Naive thymus-derived CD4-positive, alpha-beta T cell (primary cell): Measurements from ENCODE around the gene DOCK3. TPM values are rescaled to one million over a fixed set of nuclear protein-coding genes. Genes with fewer than 3 reads are reported as not detected.
"Not testable (repeated sequence)": the region's sequence is repeated elsewhere in the genome, so short reads cannot be mapped to it uniquely, and the experiment has no call there.

ENCODE experiments used
- ATAC-seq: fragments of 150-1000 bp; cut with Tn5 transposase; 2 replicates; pipeline ENCODE4 v1.10.0; 2021; ENCODE audit warnings: mild to moderate bottlenecking, moderate library complexity
- CTCF ChIA-PET: fragments of 350-600 bp; sonication (Branson Sonifier 250); formaldehyde crosslinking; loops from one replicate; lab custom pipeline; 2021; ENCODE audit warnings: antibody characterized with exemption; lab: Charles Lee
- POLR2A ChIA-PET: fragments of 350-600 bp; sonication (Branson Sonifier 250); formaldehyde crosslinking; loops from one replicate; lab custom pipeline; 2021; ENCODE audit warnings: antibody characterized with exemption, inconsistent platforms; lab: Charles Lee
- DNase-seq, 9 donors: peaks; one replicate each; pipeline versions ENCODE4 v3.0.0 to v3.0.0-alpha.2; 2020 to 2022; ENCODE audit warnings: mixed read lengths in 1 of 9
- H3K27ac ChIP-seq: one replicate; pipeline ENCODE4 v1.7.0; 2013; ENCODE audit warnings: mild to moderate bottlenecking, low read depth, low read length, moderate library complexity
- H3K27me3 ChIP-seq, 2 donors: one replicate each; pipeline ENCODE4 v1.7.0; 2013; ENCODE audit warnings: low read length in 2 of 2, mild to moderate bottlenecking in 2 of 2, moderate library complexity in 2 of 2; ENCODE audit not compliant: control insufficient read depth in 2 of 2, insufficient read depth in 2 of 2
- H3K36me3 ChIP-seq, 3 experiments: 1 replicate in 2 of 3; 2 replicates in 1 of 3; pipeline ENCODE4 v1.7.0; 2013; ENCODE audit warnings: low read length in 3 of 3, mild to moderate bottlenecking in 3 of 3, moderate library complexity in 1 of 3; ENCODE audit not compliant: insufficient read depth in 3 of 3, control insufficient read depth in 2 of 3
- H3K4me1 ChIP-seq, 2 donors: one replicate each; pipeline ENCODE4 v1.7.0; 2013; ENCODE audit warnings: low read length in 2 of 2, mild to moderate bottlenecking in 2 of 2, moderate library complexity in 1 of 2; ENCODE audit not compliant: control insufficient read depth in 2 of 2, insufficient read depth in 2 of 2
- H3K4me3 ChIP-seq: 2 replicates; pipeline ENCODE4 v1.7.0; 2013; ENCODE audit warnings: mild to moderate bottlenecking, low read length
- H3K9me3 ChIP-seq, 3 experiments: 1 replicate in 2 of 3; 2 replicates in 1 of 3; pipeline ENCODE4 v1.7.0; 2013; ENCODE audit warnings: low read length in 3 of 3; ENCODE audit not compliant: control insufficient read depth in 2 of 3
- H3K27ac Mint-ChIP-seq, 9 donors: one replicate each; pipeline ENCODE4 v1.8.0; 2020 to 2022; ENCODE audit warnings: mixed read lengths in 9 of 9, mild to moderate bottlenecking in 8 of 9, moderate library complexity in 5 of 9, inconsistent platforms in 2 of 9
- H3K27me3 Mint-ChIP-seq, 5 donors: one replicate each; pipeline ENCODE4 v1.8.0; 2021 to 2022; ENCODE audit warnings: mixed read lengths in 5 of 5, mild to moderate bottlenecking in 1 of 5
- H3K36me3 Mint-ChIP-seq, 5 donors: one replicate each; pipeline ENCODE4 v1.8.0; 2020 to 2022; ENCODE audit warnings: mixed read lengths in 5 of 5, mild to moderate bottlenecking in 3 of 5, inconsistent platforms in 1 of 5
- H3K4me1 Mint-ChIP-seq, 7 donors: one replicate each; pipeline ENCODE4 v1.8.0; 2020 to 2022; ENCODE audit warnings: mixed read lengths in 7 of 7, mild to moderate bottlenecking in 3 of 7, inconsistent platforms in 1 of 7
- H3K4me3 Mint-ChIP-seq, 10 donors: one replicate each; pipeline ENCODE4 v1.8.0; 2020 to 2022; ENCODE audit warnings: mild to moderate bottlenecking in 10 of 10, mixed read lengths in 10 of 10, moderate library complexity in 6 of 10, inconsistent platforms in 2 of 10
- H3K9me3 Mint-ChIP-seq, 11 donors: one replicate each; pipeline ENCODE4 v1.8.0; 2020 to 2022; ENCODE audit warnings: mixed read lengths in 11 of 11, mild to moderate bottlenecking in 4 of 11, inconsistent platforms in 1 of 11, moderate library complexity in 1 of 11
- intact Hi-C, 2 donors: fragments of 100-400 bp; cut with micrococcal nuclease; formaldehyde crosslinking; loops; one replicate each; pipeline ENCODE4 v1.15.1; 2023
- polyA plus RNA-seq, 2 donors: library from polyadenylated mRNA; unstranded; fragments of 300-500 nt; fragmentation: Illumina TruSeq; gene quantifications; one replicate each; pipeline ENCODE4 v1.2.3, GENCODE V29; 2021
- total RNA-seq, 6 experiments: library from RNA in 5 of 6; stranded (reverse) in 5 of 6; gene quantifications; 1 replicate in 5 of 6; 2 replicates in 1 of 6; pipeline ENCODE4 v1.2.3 and lab custom pipeline; 2021 to 2026

The DOCK3 gene
- total and polyA plus RNA-seq, 7 experiments from 2014 or later = 0.19 to 2.9 (median 1.5) TPM

GRCh38 chr3:51357856-51358255 is 683.1 kb downstream of the DOCK3 start:
- intact Hi-C loops = no loop called here

GRCh38 chr3:51358981-51359380 is 684.3 kb downstream of the DOCK3 start:
- no peak for DNase-seq
- no peaks in the 10 kb centered on the region for H3K27me3 ChIP-seq
- intact Hi-C loops = no loop called here
- peaks cover 0 to 10% (median 0%) of the 10 kb centered on the region in 5 donors for H3K36me3 Mint-ChIP-seq
- no peak overlapping the region for H3K27ac Mint-ChIP-seq
- H3K27ac ChIP-seq = no peak overlapping the region
- CTCF ChIA-PET = no interaction called here
- no peaks in the 10 kb centered on the region for H3K9me3 ChIP-seq
- no peaks in the 10 kb centered on the region for H3K36me3 ChIP-seq
- peaks cover 0 to 2% (median 0%) of the 10 kb centered on the region in 11 donors for H3K9me3 Mint-ChIP-seq
- H3K27me3 Mint-ChIP-seq = no peaks in the 10 kb centered on the region
- no peaks in the 10 kb centered on the region for H3K4me1 ChIP-seq
- POLR2A ChIA-PET = no interaction called here
- no peak overlapping the region for H3K4me3 Mint-ChIP-seq
- ATAC-seq = no peak
- peaks cover 0 to 6% (median 5%) of the 10 kb centered on the region in 7 donors for H3K4me1 Mint-ChIP-seq
- no peak overlapping the region for H3K4me3 ChIP-seq

More at GRCh38 chr3:51357856-51358255, 683.1 kb downstream of the DOCK3 start:
- no peaks in the 10 kb centered on the region for H3K27me3 Mint-ChIP-seq
- no peak overlapping the region for H3K4me3 Mint-ChIP-seq
- no peaks in the 10 kb centered on the region for H3K9me3 Mint-ChIP-seq
- no peak for DNase-seq
- H3K4me3 ChIP-seq = no peak overlapping the region
- H3K27me3 ChIP-seq = no peaks in the 10 kb centered on the region
- peaks cover 0 to 6% (median 0%) of the 10 kb centered on the region in 5 donors for H3K36me3 Mint-ChIP-seq
- ChIA-PET POLR2A (no interaction called here), CTCF (interaction anchor here (0.6 kb wide), 1 partner anchor 142 kb away, joined by 3 read pairs; the partner anchor contains the start of gene DCAF1)
- no peak overlapping the region for H3K27ac ChIP-seq
- peaks cover 0 to 6% (median 5%) of the 10 kb centered on the region in 7 donors for H3K4me1 Mint-ChIP-seq
- H3K36me3 ChIP-seq = no peaks in the 10 kb centered on the region
- ATAC-seq = no peak
- no peaks in the 10 kb centered on the region for H3K9me3 ChIP-seq
- H3K27ac Mint-ChIP-seq = no peak overlapping the region
- H3K4me1 ChIP-seq = no peaks in the 10 kb centered on the region

GRCh38 chr3:51360806-51361205 is 686.1 kb downstream of the DOCK3 start:
- Histone ChIP-seq H3K36me3 (no peaks in the 10 kb centered on the region), H3K4me1 (no peaks in the 10 kb centered on the region), H3K27ac (no peak overlapping the region), H3K4me3 (no peak overlapping the region), H3K27me3 (no peaks in the 10 kb centered on the region), H3K9me3 (no peaks in the 10 kb centered on the region)
- H3K27me3 Mint-ChIP-seq = peaks cover 0 to 4% (median 0%) of the 10 kb centered on the region in 5 donors
- peak overlapping the region in 1 of 9 donors; percentile 82 for H3K27ac Mint-ChIP-seq
- ChIA-PET CTCF (no interaction called here), POLR2A (no interaction called here)
- no peak for DNase-seq
- peaks cover 0 to 9% (median 0%) of the 10 kb centered on the region in 11 donors for H3K9me3 Mint-ChIP-seq
- peaks cover 0 to 10% (median 0%) of the 10 kb centered on the region in 5 donors for H3K36me3 Mint-ChIP-seq
- intact Hi-C loops = no loop called here
- ATAC-seq = no peak
- peaks cover 0 to 2% (median 0%) of the 10 kb centered on the region in 7 donors for H3K4me1 Mint-ChIP-seq
- H3K4me3 Mint-ChIP-seq = no peak overlapping the region

- no peaks in the 10 kb centered on the region for H3K9me3 ChIP-seq
- ChIA-PET POLR2A (no interaction called here), CTCF (interaction anchor here (0.7 kb wide), 1 partner anchor 438 kb away, joined by 3 read pairs; no protein-coding TSS in a partner anchor)
- no peak overlapping the region for H3K27ac Mint-ChIP-seq
- peaks cover 0 to 9% (median 0%) of the 10 kb centered on the region in 11 donors for H3K9me3 Mint-ChIP-seq
- H3K36me3 ChIP-seq = no peaks in the 10 kb centered on the region
- ATAC-seq (no peak), DNase-seq (no peak)
- peaks cover 0 to 2% (median 0%) of the 10 kb centered on the region in 7 donors for H3K4me1 Mint-ChIP-seq
- H3K4me3 ChIP-seq = no peak overlapping the region
- no peak overlapping the region for H3K4me3 Mint-ChIP-seq
- intact Hi-C loops = no loop called here
- no peaks in the 10 kb centered on the region for H3K27me3 ChIP-seq
- H3K27ac ChIP-seq = no peak overlapping the region
- peaks cover 0 to 10% (median 0%) of the 10 kb centered on the region in 5 donors for H3K27me3 Mint-ChIP-seq
- H3K4me1 ChIP-seq = no peaks in the 10 kb centered on the region
- H3K36me3 Mint-ChIP-seq = peaks cover 0 to 10% (median 0%) of the 10 kb centered on the region in 5 donors
These were observed 687.0 kb downstream of the DOCK3 start for GRCh38 chr3:51361746-51362145.

- no peak overlapping the region for H3K27ac Mint-ChIP-seq
These were observed 687.7 kb downstream of the DOCK3 start for GRCh38 chr3:51362476-51362875.

GRCh38 chr3:51368276-51368675 is 693.5 kb downstream of the DOCK3 start:
- H3K36me3 ChIP-seq, DNase-seq, H3K9me3 ChIP-seq, H3K4me3 Mint-ChIP-seq, H3K27me3 ChIP-seq, H3K4me1 Mint-ChIP-seq, H3K27ac Mint-ChIP-seq, CTCF ChIA-PET, H3K36me3 Mint-ChIP-seq, ATAC-seq, H3K27ac ChIP-seq, intact Hi-C loops, H3K4me3 ChIP-seq, H3K4me1 ChIP-seq: not testable (repeated sequence)
- Mint-ChIP-seq H3K9me3 (peaks cover 0 to 13% (median 0%) of the 10 kb centered on the region in 11 donors), H3K27me3 (peaks cover 0 to 16% (median 4%) of the 10 kb centered on the region in 5 donors)
- POLR2A ChIA-PET = interaction anchor here (1.0 kb wide), 1 partner anchor 19 kb away, joined by 4 read pairs; no protein-coding TSS in a partner anchor

More at GRCh38 chr3:51362476-51362875, 687.7 kb downstream of the DOCK3 start:
- peaks cover 0 to 10% (median 0%) of the 10 kb centered on the region in 5 donors for H3K36me3 Mint-ChIP-seq
- H3K4me1 ChIP-seq = no peaks in the 10 kb centered on the region
- H3K4me3 ChIP-seq = no peak overlapping the region
- no peak for DNase-seq
- peaks cover 0 to 15% (median 0%) of the 10 kb centered on the region in 5 donors for H3K27me3 Mint-ChIP-seq
- ATAC-seq = no peak
- peaks cover 0 to 9% (median 0%) of the 10 kb centered on the region in 11 donors for H3K9me3 Mint-ChIP-seq
- H3K4me1 Mint-ChIP-seq = peaks cover 0 to 2% (median 0%) of the 10 kb centered on the region in 7 donors
- H3K9me3 ChIP-seq = no peaks in the 10 kb centered on the region
- H3K4me3 Mint-ChIP-seq = no peak overlapping the region
- H3K27me3 ChIP-seq = no peaks in the 10 kb centered on the region
- ChIA-PET POLR2A (no interaction called here), CTCF (interaction anchor here (0.7 kb wide), 1 partner anchor 439 kb away, joined by 3 read pairs; no protein-coding TSS in a partner anchor)
- H3K27ac ChIP-seq = no peak overlapping the region
- no peaks in the 10 kb centered on the region for H3K36me3 ChIP-seq
- intact Hi-C loops = no loop called here
